Stimulated activated CD8-positive, alpha-beta memory T cell treated with anti-CD3 and anti-CD28 coated beads, Interleukin-2, amount 100 ng/mL, for 48 hours (primary cell): ENCODE results near the gene DDX1.
"Not testable (repeated sequence)": the region's sequence is repeated elsewhere in the genome, so short reads cannot be mapped to it uniquely, and the experiment has no call there.

ENCODE experiments used
- DNase-seq, 2 donors: peaks; one replicate each; pipeline ENCODE4 v3.0.0-alpha.2; 2020; ENCODE audit warnings: low read depth in 2 of 2

The DDX1 gene

GRCh38 chr2:15595342-15595905 lies 3.8 kb downstream of the DDX1 start:
- no peak for DNase-seq

DNA sequence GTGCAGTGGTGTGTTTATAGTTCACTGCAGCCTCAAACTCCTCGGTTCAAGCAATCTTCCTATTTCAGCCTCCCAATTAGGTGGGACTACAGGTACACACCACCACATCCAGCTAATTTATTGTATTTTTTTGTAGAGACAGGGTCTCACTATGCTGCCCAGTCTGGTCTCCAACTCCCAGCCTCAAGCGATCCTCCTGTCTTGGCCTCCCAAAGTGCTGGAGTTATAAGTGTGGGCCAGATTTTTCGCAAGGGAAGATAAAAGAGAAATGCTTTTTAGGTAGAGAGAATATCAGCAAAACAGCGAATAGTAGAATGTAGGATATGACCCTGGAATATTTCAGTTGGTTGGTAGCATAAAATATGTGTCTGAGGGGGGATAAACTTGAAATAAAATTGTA lies 4.3 kb downstream of the DDX1 start:
- no peak for DNase-seq

DNA sequence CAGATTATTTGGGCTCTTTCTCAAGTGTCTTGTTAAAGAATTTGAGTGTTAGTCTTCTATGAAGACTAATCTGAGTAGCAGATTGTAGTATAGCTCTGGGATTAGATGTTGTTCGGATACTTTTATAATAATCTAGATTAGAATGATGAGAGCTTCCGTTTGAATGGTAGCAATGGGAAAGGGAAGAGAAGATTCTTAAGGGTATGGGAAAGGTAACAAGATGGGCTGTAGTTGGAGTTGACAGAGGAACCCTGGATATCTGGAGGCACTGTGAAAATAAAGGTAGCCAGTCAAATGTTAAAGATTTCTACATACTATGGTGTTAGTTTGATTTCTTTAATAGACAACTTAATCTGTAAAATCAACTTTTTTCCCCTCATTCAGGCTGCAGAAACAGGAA lies 4.7 kb downstream of the DDX1 start:
- no peak for DNase-seq

DNA sequence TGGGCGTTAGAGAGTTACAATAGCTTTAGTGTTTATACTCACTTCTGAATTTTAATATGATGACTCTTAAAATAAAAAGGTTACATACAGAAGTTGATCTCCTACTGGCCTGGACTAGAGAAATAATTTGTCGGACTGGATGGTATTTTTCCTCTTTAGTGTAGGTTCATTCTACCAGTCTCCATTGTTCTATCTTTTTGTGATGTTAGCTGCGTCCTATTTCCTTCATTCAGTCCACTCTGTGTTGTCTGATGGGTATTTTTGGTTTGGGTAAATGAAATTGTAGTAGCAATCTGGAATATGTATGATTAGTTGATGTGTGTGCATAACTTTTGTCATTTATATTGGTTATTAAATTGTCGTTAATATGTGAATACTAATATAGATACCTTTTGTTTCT lies 5.3 kb downstream of the DDX1 start:
- DNase-seq = no peak

DNA sequence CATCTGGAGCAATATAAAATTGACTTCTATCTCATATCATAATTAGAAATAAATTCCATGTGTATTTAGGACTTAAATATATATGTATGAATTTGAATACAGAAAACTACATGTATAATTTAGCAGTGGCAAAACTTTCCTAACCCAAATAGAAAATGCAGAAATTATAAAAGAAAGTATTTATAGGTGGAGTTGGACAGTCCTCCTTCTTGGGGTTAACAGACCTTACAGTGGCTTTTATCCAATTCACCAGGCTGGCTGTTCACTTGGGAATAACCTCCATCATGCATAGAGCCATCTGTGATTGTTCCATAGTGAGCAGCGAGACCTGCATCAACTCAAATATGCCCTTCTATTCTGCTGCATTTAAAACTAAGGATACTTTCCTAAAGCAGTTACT lies 8.3 kb downstream of the DDX1 start:
- no peak for DNase-seq

DNA sequence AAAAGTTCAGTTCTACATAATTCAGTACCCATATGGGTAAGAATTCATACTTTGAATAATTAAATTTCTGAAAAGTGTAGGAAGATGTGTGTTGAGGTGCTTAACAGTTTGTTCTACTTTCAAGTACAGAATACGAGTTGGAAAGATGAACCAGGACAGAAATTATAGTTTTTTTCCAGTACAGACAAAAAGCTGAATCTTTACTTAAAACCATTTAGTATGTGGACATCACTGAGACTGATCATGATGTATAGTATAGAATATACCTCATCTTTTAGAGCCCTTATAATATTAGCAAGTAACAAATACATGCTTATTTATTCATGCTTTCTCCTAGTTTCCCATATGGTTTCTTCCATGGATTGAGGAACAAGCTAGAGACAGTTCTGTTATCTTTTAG lies 10.0 kb downstream of the DDX1 start:
- no peak for DNase-seq

- DNase-seq = no peak
These were observed 10.7 kb downstream of the DDX1 start for GRCh38 chr2:15602393-15602792.

DNA sequence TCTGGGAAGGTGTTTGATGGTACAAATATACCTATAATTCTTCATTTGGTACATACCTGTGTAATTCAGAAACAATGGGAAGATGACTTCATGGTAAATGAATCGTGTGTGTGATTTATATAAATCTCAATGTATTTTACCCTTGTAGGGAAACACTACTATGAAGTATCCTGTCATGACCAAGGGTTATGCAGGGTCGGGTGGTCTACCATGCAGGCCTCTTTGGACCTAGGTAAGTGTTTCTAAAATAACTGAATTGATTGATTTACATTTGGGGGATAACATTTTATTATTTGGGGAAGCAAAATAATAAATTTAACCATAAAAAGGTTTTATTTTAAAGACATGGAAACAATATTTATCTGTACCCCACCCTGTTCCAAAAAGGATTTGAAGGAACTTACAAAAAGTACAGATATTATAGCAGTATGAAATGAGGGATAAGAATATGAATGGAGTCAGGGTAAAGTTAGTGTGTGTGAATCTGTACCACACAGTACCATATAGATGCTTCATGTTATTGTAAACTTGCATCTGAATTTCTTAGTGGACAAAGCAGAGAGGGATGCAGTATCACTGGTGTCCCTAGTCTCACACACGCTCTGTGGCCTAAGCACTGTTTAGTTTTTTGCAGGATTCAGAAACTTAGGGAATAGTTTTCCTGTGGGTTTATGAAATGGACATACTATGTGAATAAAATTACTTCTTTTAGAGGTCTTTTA lies 11.5 kb downstream of the DDX1 start:
- no peak for DNase-seq

- DNase-seq = no peak
These were observed 12.3 kb downstream of the DDX1 start for GRCh38 chr2:15603948-15604347.

- no peak for DNase-seq
These were observed 14.1 kb downstream of the DDX1 start for GRCh38 chr2:15605721-15606120.

DNA sequence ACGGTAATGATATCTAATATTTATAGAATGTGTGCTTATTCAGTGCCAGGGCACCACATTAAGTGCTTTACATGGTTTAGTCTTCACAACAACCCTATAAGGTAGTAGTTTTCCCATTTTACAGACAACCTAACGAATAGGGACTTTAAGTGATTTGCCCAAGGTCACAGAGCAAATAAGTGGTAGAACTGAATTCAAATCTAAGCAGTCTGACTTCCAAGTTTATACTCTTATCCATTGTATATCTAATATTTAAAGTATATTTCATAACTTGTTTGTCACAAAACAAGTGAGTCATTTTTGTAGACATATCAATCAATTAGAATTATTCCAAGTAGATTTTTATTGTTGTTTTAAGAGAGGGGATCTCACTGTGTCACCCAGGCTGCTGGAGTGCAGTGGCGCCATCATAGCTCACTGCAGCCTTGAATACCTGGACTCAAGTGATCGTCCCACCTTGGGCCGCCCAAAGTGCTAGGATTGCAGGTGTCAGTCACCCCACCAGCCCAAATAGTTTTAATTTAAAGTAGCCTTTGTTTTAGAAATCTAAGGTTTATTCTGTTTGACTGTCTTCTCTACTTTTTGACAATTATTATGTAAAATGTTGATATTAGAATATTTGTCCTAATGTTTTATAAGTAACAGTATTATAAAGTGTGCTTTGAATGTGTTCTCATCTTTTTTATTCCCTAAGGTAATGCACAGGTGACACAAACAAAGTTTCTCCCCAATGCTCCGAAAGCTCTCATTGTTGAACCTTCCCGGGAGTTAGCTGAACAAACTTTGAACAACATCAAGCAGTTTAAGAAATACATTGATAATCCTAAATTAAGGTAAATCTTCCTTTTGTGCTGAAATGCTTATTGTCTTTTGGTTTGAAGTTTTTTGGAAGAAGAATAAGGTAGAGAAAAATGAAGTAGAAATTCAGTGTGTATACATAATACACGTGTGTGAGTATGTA lies 15.1 kb downstream of the DDX1 start:
- DNase-seq = no peak

- DNase-seq = no peak
These were observed 16.2 kb downstream of the DDX1 start for GRCh38 chr2:15607709-15608391.

DNA sequence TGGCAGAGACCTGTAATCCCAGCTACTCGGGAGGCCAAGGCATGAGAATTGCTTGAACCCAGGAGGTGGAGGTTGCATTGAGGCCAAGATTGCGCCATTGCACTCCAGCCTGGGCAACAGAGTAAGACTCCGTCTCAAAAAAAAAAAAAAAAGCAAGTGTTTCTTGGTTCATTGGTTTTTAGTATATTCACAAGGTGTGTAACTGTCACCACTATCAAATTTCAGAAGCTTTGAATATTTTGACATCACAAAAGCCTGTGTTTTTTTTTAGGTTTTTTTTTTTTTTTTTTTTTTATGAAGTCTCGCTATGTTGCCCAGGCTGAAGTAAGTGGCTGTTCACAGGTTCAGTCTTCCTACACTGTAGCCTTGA lies 16.7 kb downstream of the DDX1 start:
- DNase-seq = no peak

DNA sequence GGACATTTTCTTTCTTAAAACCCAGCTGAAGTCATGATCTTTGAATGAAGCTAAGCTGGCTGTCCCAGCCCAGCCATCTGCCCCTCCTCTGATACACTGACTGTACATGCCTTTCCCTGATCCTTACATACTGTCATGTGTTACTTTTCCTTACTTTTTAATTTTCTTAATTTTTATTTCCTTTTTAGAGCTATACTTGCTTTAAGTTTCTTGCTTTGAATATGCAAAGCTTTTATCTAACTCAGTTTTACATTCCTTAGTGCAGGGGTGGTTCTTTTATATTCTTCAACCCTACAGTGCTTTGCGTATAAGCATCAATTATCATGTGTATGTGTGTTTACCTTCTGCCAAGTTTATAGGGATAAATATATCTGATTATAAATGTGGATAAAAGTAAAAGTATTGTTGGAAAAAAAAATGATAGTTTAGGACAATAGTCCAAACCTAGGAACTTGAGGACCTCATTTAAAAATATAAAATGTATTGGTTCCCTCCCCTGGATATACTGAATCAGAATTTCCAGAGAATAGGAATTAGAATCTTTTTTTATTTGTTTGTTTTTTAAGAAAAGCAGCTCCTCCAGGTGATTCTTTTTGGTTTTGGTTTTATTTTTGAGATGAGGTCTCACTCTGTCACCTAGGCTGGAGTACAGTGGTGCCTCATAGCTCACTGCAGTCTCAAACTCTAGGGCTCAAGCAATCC lies 17.8 kb downstream of the DDX1 start:
- no peak for DNase-seq

DNA sequence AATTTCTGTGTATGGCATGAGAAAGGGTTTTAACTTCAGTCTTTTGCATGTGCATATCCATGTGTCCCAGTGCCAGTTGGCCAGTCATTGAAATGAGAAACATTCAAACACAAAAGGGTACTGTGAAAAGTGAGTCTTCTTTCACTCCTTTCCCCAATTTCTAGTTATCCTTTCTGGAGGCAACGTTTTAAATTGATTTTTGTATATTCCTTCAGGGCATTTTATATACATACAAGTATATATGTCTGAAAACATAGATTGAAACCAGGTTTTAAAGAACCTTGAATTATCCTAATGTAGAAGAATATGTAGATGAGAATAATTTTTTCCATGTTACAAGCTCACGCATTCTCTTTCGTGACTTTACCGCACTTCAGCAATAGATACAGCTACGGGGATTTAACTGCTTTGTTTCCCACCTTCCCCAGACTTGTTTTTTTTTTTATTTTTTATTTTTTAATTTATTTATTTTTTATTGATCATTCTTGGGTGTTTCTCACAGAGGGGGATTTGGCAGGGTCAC lies 18.8 kb downstream of the DDX1 start:
- DNase-seq = no peak

- DNase-seq = not testable (repeated sequence)
These were observed 20.4 kb downstream of the DDX1 start for GRCh38 chr2:15612101-15612500.

DNA sequence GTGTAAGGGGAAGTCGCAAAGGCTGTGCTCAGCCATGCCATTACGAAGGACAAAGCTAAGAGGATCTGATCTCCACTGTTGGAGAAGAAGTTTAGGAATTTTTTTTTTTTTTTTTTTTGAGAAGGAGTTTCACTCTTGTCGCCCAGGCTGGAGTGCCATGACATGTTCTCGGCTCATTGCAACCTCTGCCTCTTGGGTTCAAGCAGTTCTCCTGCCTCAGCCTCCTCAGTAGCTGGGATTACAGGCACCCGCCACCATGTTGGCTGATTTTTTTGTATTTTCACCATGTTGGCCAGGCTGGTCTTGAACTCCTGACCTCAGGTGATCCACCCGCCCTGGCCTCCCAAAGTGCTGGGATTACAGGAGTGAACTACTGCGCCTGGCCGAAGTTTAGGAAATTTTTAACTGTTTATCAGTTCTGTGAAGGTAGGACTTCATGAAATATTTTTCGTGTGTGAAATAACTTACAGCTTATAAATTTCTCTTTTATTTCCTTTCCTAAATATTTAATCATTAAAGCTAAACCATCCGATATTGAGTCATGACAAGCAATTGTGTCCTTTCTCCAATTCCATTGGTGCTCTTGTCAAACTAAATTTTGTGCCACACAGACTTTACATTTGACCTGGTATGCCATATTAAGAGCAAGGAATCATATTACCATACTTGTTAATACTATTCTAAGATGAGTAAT lies 22.2 kb downstream of the DDX1 start:
- DNase-seq = no peak

GRCh38 chr2:15614545-15615300 lies 23.1 kb downstream of the DDX1 start:
- DNase-seq = no peak

- no peak for DNase-seq
These were observed 23.7 kb downstream of the DDX1 start for GRCh38 chr2:15615301-15615920.

- no peak for DNase-seq
These were observed 24.8 kb downstream of the DDX1 start for GRCh38 chr2:15616429-15616828.
